ENCODE measurements around the gene TEX10. TPM values are rescaled to one million over a fixed set of nuclear protein-coding genes. Genes with fewer than 3 reads are reported as not detected.

TEX10 gene
- total RNA-seq, 4 donors from 2014 or later, result 8.1 to 23.1 (median 11.9) TPM

DNA sequence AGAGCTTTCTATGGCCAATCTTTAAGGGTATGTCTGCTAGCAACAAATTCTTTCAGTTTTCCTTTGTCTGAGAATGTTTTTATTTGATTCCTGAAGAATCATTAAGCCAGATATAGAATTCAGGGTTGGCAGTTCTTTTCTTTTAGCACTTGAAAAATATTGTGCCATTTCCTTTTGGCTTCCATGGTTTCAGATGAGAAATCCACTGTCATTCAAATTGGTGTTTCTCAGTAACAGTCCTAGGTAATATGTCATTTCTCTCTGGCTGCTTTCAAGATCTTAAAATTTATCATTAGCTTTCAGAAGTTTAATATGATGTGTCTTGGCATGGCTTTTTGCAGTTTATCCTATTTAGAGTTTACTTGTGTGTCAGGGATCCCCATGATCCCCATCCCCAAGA is 67.7 kb downstream of the TEX10 start:
- Histone ChIP-seq H3K36me3 (peaks cover 0 to 35% (median 0%) of the 10 kb centered on the region in 3 donors), H3K27ac (no peak overlapping the region), H3K4me3 (no peak overlapping the region), H3K27me3 (no peaks in the 10 kb centered on the region), H3K4me1 (no peaks in the 10 kb centered on the region), H3K9me3 (peaks cover 0 to 4% (median 0%) of the 10 kb centered on the region in 4 donors)
- DNase-seq, result no peak
- TF ChIP-seq POLR2A (IDR thresholded peaks at IDR 0.05), result no peak

- Histone ChIP-seq H3K36me3 (peaks cover 0 to 35% (median 0%) of the 10 kb centered on the region in 3 donors), H3K27me3 (no peaks in the 10 kb centered on the region)
- TF ChIP-seq CTCF (IDR thresholded peaks at IDR 0.05) (no peak), POLR2A (IDR thresholded peaks at IDR 0.05) (no peak)
Observed at GRCh38 chr9:100284247-100284646, 68.5 kb downstream of the TEX10 start.

DNA sequence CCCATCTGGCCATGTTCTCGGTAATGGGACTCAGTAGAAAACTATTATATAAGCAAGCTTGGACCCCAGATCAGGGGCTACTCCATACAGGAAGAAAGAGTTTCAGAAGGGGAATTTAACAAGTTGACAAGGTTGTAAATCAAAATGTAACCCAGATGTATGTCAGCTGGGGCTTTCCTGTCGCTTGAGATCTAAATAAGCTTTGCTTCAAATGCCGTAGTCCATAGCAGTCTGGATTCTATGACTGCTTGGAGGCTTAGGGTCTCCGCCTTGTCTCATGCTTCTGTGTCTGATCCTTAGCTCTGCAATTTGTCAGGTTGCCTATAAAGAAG is 70.4 kb downstream of the TEX10 start:
- Histone ChIP-seq H3K27ac (no peak overlapping the region), H3K27me3 (no peaks in the 10 kb centered on the region), H3K36me3 (peaks cover 0 to 24% (median 0%) of the 10 kb centered on the region in 3 donors), H3K9me3 (peaks cover 0 to 4% (median 0%) of the 10 kb centered on the region in 4 donors), H3K4me1 (no peaks in the 10 kb centered on the region), H3K4me3 (no peak overlapping the region)
- no peak for TF ChIP-seq POLR2A (IDR thresholded peaks at IDR 0.05)
- TF ChIP-seq CTCF (IDR thresholded peaks at IDR 0.05), result no peak
- no peak for DNase-seq

More at GRCh38 chr9:100284247-100284646, 68.5 kb downstream of the TEX10 start:
- no peaks in the 10 kb centered on the region for H3K4me1 ChIP-seq
- no peak overlapping the region for H3K4me3 ChIP-seq
- peaks cover 0 to 4% (median 0%) of the 10 kb centered on the region in 4 donors for H3K9me3 ChIP-seq
- DNase-seq, result no peak
- H3K27ac ChIP-seq, result no peak overlapping the region

GRCh38 chr9:100281676-100282387 is 70.9 kb downstream of the TEX10 start:
- H3K4me3 ChIP-seq, result no peak overlapping the region
- no peak for DNase-seq
- peaks cover 0 to 19% (median 0%) of the 10 kb centered on the region in 3 donors for H3K36me3 ChIP-seq
- no peak for TF ChIP-seq CTCF (IDR thresholded peaks at IDR 0.05)
- no peak for TF ChIP-seq POLR2A (IDR thresholded peaks at IDR 0.05)
- no peaks in the 10 kb centered on the region for H3K4me1 ChIP-seq
- H3K27me3 ChIP-seq, result no peaks in the 10 kb centered on the region
- peaks cover 0 to 4% (median 0%) of the 10 kb centered on the region in 4 donors for H3K9me3 ChIP-seq
- H3K27ac ChIP-seq, result no peak overlapping the region

DNA sequence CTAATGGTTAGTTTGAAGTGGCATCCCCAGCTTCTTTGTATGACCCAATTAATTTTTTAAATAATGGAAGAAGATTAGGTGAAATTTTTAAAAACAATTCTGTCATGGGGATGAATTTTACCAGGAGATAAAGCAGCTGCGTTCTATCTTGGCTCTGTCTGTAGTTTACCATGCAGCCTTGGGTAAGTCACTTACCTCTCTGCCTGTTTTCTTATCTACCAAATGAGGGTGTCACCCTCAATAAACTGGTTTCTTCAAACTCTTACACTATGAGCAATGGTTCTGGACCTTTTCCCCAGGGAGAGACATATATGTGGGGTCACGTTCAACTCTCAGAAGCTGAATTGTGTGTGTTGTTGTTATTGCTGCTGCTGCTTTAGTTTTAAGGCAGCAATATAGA is 71.7 kb downstream of the TEX10 start:
- Histone ChIP-seq H3K4me3 (no peak overlapping the region), H3K36me3 (peaks cover 0 to 26% (median 0%) of the 10 kb centered on the region in 3 donors), H3K9me3 (peaks cover 0 to 4% (median 0%) of the 10 kb centered on the region in 4 donors), H3K4me1 (no peaks in the 10 kb centered on the region), H3K27me3 (no peaks in the 10 kb centered on the region), H3K27ac (no peak overlapping the region)
- no peak for DNase-seq
- TF ChIP-seq CTCF (IDR thresholded peaks at IDR 0.05) (no peak), POLR2A (IDR thresholded peaks at IDR 0.05) (no peak)

DNA sequence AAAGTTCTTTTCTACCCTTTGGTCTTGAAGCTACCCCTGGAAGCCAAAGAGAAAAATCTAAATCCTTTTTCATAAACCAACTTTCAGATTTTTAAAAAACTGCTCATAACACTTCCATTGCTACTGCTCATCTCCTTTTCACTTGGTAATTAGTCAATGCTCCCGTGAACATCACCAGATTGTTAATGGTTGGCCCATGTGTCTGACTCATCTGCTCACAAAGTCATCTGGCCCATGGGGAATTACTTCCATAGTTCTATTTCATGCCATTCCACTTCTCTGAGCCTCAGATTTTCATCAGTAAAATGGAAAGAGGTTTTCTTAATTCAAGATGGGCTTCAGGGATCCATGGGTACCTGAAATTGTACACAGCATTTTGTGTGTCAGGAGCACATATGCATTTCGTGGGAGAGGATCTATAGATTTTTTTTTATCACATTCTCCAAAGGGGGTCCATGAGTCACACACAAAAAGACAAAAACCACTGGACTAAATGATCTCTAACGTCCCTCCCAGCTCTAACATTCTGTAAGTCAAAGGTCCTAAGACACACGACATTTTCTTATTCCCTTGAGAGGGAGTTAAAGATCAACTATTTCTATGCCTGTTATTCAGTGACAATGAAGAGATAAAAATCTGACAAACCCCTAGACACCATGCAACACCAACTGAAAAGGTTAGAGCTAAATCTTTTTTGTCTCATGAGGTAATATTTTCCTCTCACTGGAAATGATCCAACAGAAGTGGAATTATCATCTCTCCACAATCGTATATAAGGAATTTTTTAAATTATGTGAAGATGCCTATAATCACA is 75.4 kb downstream of the TEX10 start:
- no peak overlapping the region for H3K27ac ChIP-seq
- TF ChIP-seq POLR2A (IDR thresholded peaks at IDR 0.05), result no peak
- no peak for TF ChIP-seq CTCF (IDR thresholded peaks at IDR 0.05)
- DNase-seq, result no peak
- H3K36me3 ChIP-seq, result peaks cover 0 to 8% (median 0%) of the 10 kb centered on the region in 3 donors
- H3K9me3 ChIP-seq, result no peaks in the 10 kb centered on the region
- H3K4me3 ChIP-seq, result no peak overlapping the region
- no peaks in the 10 kb centered on the region for H3K27me3 ChIP-seq
- H3K4me1 ChIP-seq, result no peaks in the 10 kb centered on the region
